Measurements from ENCODE around the gene SLC13A2.

DNA sequence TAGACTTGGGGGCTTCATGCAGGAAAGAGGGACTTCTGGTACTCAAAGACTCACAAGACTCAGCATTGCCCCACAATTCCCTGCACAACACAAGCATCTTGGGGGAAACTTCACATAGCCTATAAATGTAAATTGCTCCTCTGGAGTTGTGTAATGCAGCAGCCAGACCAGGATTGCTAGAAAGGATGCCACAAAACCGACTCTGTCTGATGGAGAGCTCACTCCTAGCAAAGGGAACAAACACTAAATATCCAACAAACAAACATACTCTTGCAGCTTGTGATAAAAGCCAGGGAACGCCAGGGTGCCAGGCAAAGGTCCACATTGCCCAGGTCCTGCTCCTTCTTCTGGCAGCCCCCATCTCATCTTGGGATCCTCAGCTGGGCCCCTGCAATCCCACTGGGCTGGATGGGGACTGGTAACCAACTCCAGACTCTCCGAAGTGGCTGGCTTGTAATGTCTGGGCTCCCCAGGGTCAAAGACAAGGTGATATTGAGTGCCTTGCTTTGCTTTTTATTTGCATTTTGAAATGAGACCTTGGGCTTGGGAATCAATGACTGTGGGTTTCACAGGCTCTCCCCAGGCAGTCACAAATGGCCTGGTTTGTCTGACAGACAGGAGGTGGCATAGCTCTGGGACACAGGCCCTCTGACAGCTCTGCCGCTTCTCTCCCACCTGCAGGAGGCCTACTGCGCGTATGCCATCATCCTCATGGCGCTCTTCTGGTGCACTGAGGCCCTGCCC lies 15.3 kb downstream of the SLC13A2 start:
- TF ChIP-seq ZNF391 (tag by site-specific recombination; IDR thresholded peaks at IDR 0.05; ENCODE audit: borderline replicate concordance, low read depth) (no peak), CTCF (tag by site-specific recombination; IDR thresholded peaks at IDR 0.05) (no peak), KLF16 (tag by site-specific recombination; IDR thresholded peaks at IDR 0.05) (no peak), IKZF3 (tag by site-specific recombination; IDR thresholded peaks at IDR 0.05) (no peak), ZNF501 (tag by site-specific recombination; IDR thresholded peaks at IDR 0.05) (no peak), ZNF140 (tag by site-specific recombination; IDR thresholded peaks at IDR 0.05) (no peak)

All from HEK293 (cell line).